Thyroid gland (tissue), 4 donors: ENCODE results near the gene ALOX15B. TPM values are rescaled to one million over a fixed set of nuclear protein-coding genes. Genes with fewer than 3 reads are reported as not detected.

Experiments used
- DNase-seq, 2 donors: peaks; one replicate each; pipeline ENCODE4 v3.0.0-alpha.2; 2019
- H3K27ac ChIP-seq, 3 donors: fragments of 200-600 bp; sonication (generic); 1 replicate in 2 of 3; 2 replicates in 1 of 3; pipeline ENCODE4 v1.5.1; 2016 to 2019; ENCODE audit warnings: mild to moderate bottlenecking in 1 of 3, moderate library complexity in 1 of 3
- H3K27me3 ChIP-seq: fragments of 200-600 bp; sonication (generic); one replicate; pipeline ENCODE4 v1.5.1; 2019
- H3K36me3 ChIP-seq, 2 donors: fragments of 200-600 bp; sonication (generic); one replicate each; pipeline ENCODE4 v1.5.1; 2016 to 2019
- H3K4me1 ChIP-seq, 2 donors: fragments of 200-600 bp; sonication (generic); one replicate each; pipeline ENCODE4 v1.5.1; 2017 to 2019
- H3K4me3 ChIP-seq, 3 donors: fragments of 200-600 bp; sonication (generic); replicated peaks in 1 of 3; 1 replicate in 2 of 3; 2 replicates in 1 of 3; pipeline ENCODE4 v1.5.1; 2016; ENCODE audit warnings: mild to moderate bottlenecking in 1 of 3
- H3K9me3 ChIP-seq: fragments of 200-600 bp; sonication (generic); one replicate; pipeline ENCODE4 v1.5.1; 2017
- POLR2A ChIP-seq, 2 donors: fragments of 450-650 bp; IDR thresholded peaks; one replicate each; pipeline ENCODE4 v1.6.1; 2017; ENCODE audit warnings: antibody characterized with exemption in 2 of 2, mild to moderate bottlenecking in 2 of 2, moderate library complexity in 1 of 2
- WGBS, 2 donors: methylation state at CpG; one replicate each; pipeline ENCODE4 v1.1.5; 2017; 5-methylcytosine and 5-hydroxymethylcytosine counted together
- intact Hi-C: fragments of 100-400 bp; cut with DNase I; formaldehyde crosslinking; loops from one replicate; pipeline ENCODE4 v1.15.1; 2023
- total RNA-seq, 4 donors: library from RNA; depleted of rRNA; stranded (reverse); fragments of >200 nt; gene quantifications; one replicate each; pipeline ENCODE4 v1.2.3, GENCODE V29; 2016
- TF ChIP-seq, protein P1 (sequence below), 6 experiments: fragments of 200-600 bp in 3 of 6; fragments of 450-650 bp in 3 of 6; sonication (generic) in 3 of 6; IDR thresholded peaks; one replicate each; pipeline ENCODE4 v1.5.1; 2016 to 2019; ENCODE audit warnings: antibody characterized with exemption in 6 of 6, mild to moderate bottlenecking in 2 of 6, inconsistent platforms in 1 of 6, moderate library complexity in 1 of 6

Gene ALOX15B
- total RNA-seq, 4 donors from 2014 or later, result 0.67 to 3.3 (median 1.1) TPM

DNA sequence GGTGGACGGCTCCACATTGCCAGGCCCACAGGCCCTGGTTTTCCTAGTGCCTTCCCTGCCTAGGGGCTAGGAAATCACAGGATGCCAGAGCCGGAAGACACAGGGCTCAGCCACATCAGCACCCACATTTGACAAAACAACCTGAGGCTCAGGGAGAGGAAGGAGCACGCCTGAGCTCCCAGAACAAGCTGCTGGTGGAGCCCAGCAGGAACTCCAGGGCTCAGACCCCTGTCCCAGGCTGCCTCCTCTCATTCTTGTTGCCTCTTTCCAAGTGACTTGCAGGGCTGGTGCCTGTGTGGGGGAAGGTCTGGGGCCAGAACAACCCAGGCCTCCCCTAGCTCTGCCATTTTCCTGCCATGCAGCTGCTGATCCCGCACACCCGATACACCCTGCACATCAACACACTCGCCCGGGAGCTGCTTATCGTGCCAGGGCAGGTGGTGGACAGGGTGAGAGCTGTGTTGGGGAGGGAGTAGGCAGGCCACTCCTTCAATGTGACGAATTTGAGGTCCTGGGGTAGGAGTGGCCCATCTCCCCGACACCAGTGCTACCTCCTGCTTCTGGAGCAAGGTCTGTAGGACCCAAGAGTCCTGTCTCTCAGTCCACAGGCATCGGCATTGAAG, 7.6 kb downstream of the ALOX15B start:
- Histone ChIP-seq H3K4me3 (no peak overlapping the region), H3K36me3 (no peaks in the 10 kb centered on the region), H3K27ac (no peak overlapping the region), H3K27me3 (no peaks in the 10 kb centered on the region), H3K4me1 (no peaks in the 10 kb centered on the region), H3K9me3 (no peaks in the 10 kb centered on the region)
- 96 to 100% methylated on average over 1 to 10 of the region's 11 CpGs for WGBS, 2 donors
- no peak for DNase-seq
- TF ChIP-seq, protein P1, sequence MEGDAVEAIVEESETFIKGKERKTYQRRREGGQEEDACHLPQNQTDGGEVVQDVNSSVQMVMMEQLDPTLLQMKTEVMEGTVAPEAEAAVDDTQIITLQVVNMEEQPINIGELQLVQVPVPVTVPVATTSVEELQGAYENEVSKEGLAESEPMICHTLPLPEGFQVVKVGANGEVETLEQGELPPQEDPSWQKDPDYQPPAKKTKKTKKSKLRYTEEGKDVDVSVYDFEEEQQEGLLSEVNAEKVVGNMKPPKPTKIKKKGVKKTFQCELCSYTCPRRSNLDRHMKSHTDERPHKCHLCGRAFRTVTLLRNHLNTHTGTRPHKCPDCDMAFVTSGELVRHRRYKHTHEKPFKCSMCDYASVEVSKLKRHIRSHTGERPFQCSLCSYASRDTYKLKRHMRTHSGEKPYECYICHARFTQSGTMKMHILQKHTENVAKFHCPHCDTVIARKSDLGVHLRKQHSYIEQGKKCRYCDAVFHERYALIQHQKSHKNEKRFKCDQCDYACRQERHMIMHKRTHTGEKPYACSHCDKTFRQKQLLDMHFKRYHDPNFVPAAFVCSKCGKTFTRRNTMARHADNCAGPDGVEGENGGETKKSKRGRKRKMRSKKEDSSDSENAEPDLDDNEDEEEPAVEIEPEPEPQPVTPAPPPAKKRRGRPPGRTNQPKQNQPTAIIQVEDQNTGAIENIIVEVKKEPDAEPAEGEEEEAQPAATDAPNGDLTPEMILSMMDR (IDR thresholded peaks at IDR 0.05), result no peak
- no peak for TF ChIP-seq POLR2A (IDR thresholded peaks at IDR 0.05)
- intact Hi-C loops, result no loop called here

DNA sequence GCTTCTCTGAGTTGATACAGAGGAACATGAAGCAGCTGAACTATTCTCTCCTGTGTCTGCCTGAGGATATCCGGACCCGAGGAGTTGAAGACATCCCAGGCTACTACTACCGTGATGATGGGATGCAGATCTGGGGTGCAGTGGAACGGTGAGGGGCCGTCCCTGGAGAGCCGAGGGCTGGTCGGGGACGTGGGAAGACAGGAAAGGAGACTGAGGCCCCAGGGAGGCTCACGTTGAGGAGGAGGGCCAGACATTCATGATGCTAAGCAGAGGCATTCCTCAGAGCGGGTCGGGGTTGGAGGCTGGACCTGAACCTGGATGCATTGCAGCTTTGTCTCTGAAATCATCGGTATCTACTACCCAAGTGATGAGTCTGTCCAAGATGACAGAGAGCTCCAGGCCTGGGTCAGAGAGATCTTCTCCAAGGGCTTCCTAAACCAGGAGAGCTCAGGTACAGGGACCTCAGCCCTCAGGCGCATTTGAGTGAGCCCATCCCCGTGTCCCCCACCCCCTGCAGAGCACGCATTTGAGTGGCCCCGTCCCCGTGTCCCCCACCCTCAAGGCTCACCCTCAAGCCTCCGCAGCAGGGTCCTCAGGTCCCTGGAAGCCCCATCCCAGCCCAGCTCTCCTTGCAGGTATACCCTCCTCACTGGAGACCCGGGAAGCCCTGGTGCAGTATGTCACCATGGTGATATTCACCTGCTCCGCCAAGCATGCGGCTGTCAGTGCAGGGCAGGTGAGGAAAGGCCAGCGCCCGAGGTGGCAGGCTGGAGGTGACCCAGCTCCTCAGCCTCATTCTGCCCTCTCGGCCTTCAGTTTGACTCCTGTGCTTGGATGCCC, 8.3 kb downstream of the ALOX15B start:
- no peak for DNase-seq
- intact Hi-C loops, result no loop called here
- no peaks in the 10 kb centered on the region for H3K9me3 ChIP-seq
- WGBS, 2 donors, result 78 to 79% methylated on average over 17 to 24 of the region's 24 CpGs
- H3K27me3 ChIP-seq, result no peaks in the 10 kb centered on the region
- H3K36me3 ChIP-seq, result no peaks in the 10 kb centered on the region
- TF ChIP-seq, protein P1 (IDR thresholded peaks at IDR 0.05), result no peak
- no peak for TF ChIP-seq POLR2A (IDR thresholded peaks at IDR 0.05)
- H3K4me1 ChIP-seq, result no peaks in the 10 kb centered on the region
- H3K27ac ChIP-seq, result no peak overlapping the region
- H3K4me3 ChIP-seq, result no peak overlapping the region

DNA sequence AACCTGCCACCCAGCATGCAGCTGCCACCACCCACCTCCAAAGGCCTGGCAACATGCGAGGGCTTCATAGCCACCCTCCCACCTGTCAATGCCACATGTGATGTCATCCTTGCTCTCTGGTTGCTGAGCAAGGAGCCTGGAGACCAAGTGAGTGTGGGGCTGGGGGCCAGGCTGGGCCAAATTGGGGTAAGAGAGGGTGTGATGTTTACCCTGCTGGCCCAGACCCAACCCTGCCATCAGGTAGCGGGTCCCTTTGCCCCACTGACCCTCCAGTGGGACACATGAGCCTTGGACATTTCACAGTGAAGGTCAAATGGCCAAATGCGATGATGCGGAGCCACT, 8.9 kb downstream of the ALOX15B start:
- H3K4me1 ChIP-seq, result no peaks in the 10 kb centered on the region
- H3K27me3 ChIP-seq, result no peaks in the 10 kb centered on the region
- intact Hi-C loops, result no loop called here
- 85 to 100% methylated on average over 4 of the region's 4 CpGs for WGBS, 2 donors
- H3K27ac ChIP-seq, result no peak overlapping the region
- TF ChIP-seq POLR2A (IDR thresholded peaks at IDR 0.05), result no peak
- TF ChIP-seq, protein P1 (IDR thresholded peaks at IDR 0.05), result no peak
- no peaks in the 10 kb centered on the region for H3K36me3 ChIP-seq
- no peak for DNase-seq
- no peaks in the 10 kb centered on the region for H3K9me3 ChIP-seq
- no peak overlapping the region for H3K4me3 ChIP-seq

DNA sequence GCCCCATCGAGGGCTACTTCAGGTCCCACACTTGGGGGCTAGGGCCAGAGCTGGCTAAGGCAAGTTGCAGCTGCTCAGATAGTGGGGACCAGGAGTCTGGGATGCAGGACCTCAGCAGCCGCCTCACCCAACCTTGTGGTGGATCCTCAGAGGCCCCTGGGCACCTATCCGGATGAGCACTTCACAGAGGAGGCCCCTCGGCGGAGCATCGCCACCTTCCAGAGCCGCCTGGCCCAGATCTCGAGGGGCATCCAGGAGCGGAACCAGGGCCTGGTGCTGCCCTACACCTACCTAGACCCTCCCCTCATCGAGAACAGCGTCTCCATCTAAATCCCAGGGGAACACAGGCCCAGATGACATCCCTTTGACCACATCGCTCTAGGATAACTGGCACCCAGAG, 9.4 kb downstream of the ALOX15B start:
- Histone ChIP-seq H3K4me1 (no peaks in the 10 kb centered on the region), H3K27ac (no peak overlapping the region), H3K27me3 (no peaks in the 10 kb centered on the region), H3K9me3 (no peaks in the 10 kb centered on the region), H3K4me3 (no peak overlapping the region), H3K36me3 (no peaks in the 10 kb centered on the region)
- WGBS, 2 donors, result 87 to 94% methylated on average over 6 to 10 of the region's 12 CpGs
- intact Hi-C loops, result no loop called here
- TF ChIP-seq, protein P1 (IDR thresholded peaks at IDR 0.05), result no peak
- TF ChIP-seq POLR2A (IDR thresholded peaks at IDR 0.05), result no peak
- DNase-seq, result no peak

DNA sequence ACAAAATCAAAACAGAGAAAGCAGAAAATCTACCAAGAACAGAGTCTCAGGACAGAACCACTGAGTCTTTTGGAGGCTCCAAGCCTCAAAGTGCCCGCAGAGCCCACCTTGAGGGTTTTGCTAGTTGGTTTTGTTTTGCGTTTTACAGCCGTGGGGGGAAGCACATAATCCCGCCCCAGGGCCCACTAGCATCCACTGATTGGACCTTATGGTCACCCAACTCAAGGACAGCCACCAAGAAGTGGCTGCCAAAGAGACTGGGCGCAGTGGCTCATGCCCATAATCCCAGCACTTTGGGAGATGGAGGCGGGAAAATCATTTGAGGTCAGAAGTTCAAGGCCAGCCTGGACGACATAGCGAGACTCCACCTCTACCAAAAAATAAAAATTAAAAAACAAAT, 9.9 kb downstream of the ALOX15B start:
- intact Hi-C loops, result no loop called here
- Histone ChIP-seq H3K9me3 (no peaks in the 10 kb centered on the region), H3K27ac (no peak overlapping the region), H3K36me3 (no peaks in the 10 kb centered on the region), H3K4me3 (no peak overlapping the region), H3K27me3 (no peaks in the 10 kb centered on the region), H3K4me1 (no peaks in the 10 kb centered on the region)
- TF ChIP-seq, protein P1 (IDR thresholded peaks at IDR 0.05), result no peak
- TF ChIP-seq POLR2A (IDR thresholded peaks at IDR 0.05), result no peak
- 89 to 90% methylated on average over 8 of the region's 8 CpGs for WGBS, 2 donors
- DNase-seq, result no peak
